NCI-H82 (cell line): Measurements from ENCODE around the gene DERL3.
"Not testable (repeated sequence)": the region's sequence is repeated elsewhere in the genome, so short reads cannot be mapped to it uniquely, and the experiment has no call there.

Source experiments
- DNase-seq: peaks from one replicate; lab custom pipeline; 2025; lab: John Stamatoyannopoulos, UW

The DERL3 gene

GRCh38 chr22:23838681-23839468 is at the start of gene DERL3:
Gene DERL3 (minus strand): TSS chr22:23839006. CDS start chr22:23838987, 19 bp downstream.
- DNase-seq: no peak

- peak; percentile 51 for DNase-seq
Measured at GRCh38 chr22:23884140-23884539, 45.3 kb upstream of the DERL3 start.

GRCh38 chr22:23883658-23884057 is 44.9 kb upstream of the DERL3 start:
- no peak for DNase-seq

DNA sequence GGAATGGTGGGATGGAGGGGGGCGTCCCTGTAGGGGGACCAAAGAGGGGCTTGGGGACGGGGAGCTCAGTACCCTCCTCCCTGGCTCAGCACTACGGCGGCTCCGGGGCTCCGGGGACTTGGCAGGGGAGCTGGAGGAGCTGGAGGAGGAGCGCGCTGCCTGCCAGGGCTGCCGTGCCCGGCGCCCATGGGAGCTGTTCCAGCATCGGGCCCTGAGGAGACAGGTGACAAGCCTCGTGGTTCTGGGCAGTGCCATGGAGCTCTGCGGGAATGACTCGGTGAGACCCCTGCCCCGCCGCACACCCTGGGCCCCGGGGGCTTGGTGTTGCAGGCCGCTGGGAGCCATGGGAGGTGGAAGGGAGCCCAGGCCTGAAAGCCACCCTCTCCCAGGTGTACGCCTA is 43.6 kb upstream of the DERL3 start:
- no peak for DNase-seq

DNA sequence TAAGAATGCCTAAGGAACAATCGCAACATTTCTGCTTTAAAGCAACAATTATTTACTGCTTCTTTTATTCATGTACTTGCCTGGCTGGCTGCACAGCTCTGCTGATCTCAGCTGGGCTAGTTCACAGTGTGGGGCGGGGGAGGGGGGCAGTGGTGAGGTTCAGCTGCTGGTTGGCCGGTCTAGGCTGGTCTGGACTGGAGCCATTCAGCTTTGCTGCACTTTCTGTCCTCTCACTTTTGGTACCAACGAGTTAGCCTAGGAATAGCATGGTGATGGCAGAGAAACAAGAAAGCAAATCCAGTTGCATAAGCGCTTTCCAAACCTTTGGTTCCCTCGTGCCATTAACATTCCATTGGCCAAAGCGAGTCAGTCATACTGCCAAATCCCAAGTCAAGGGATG is 39.4 kb upstream of the DERL3 start:
- no peak for DNase-seq

- no peak for DNase-seq
Measured at GRCh38 chr22:23877566-23877965, 38.8 kb upstream of the DERL3 start.

GRCh38 chr22:23875801-23876200 is 37.0 kb upstream of the DERL3 start:
- DNase-seq: no peak

DNA sequence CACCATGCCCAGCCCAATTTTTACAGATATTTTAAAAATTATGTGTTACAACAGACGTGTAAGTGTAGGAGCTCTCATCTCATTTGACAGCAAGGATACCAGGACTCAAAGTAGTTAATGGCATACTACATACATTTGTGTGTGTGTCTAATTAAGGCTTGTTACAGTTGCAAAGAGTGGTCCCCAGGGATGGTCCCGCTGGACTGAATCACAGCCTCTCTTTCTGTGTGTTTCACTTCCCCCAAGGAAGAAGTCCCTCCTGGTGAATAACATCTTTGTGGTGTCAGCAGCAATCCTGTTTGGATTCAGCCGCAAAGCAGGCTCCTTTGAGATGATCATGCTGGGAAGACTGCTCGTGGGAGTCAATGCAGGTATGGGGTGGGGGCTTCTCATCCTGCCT is 36.1 kb upstream of the DERL3 start:
- no peak for DNase-seq

DNA sequence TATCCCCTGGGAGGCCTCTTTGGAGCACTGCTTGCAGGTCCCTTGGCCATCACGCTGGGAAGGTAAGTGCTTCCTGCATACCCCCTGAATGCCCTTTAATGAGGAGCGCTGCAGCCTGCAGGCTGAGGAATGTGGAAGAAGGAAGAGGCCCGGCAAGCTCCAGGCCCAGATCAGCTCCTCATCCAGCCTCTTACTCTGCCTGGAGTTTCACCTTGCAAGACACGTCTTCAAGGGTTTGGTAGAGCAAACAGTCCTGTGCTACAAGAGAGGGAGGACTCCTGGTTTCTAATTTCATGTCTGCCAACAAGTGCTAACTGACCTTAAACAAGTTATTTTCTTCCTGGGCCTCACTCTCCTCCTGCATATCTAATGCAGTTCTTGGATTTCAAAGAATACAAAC is 29.8 kb upstream of the DERL3 start:
- no peak for DNase-seq

- DNase-seq: not testable (repeated sequence)
Measured at GRCh38 chr22:23864499-23865154, 25.8 kb upstream of the DERL3 start.

DNA sequence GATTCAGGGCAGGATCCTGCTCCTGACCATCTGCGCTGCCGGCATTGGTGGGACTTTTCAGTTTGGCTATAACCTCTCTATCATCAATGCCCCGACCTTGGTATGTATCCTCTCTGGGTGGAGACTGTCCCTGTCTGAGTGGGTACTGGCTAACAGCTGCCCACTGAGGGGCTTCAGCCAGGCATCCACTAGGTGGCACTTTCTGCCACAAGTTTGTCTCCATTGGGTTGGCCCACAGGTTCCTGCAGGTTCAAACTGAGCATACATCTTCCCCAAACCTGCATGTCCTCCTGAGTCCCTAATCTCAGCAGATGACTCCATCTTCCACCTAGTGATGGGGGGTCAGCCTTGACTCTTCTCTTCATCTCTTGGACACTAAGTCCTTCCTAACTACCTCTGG is 23.3 kb upstream of the DERL3 start:
- DNase-seq: peak; percentile 73

- not testable (repeated sequence) for DNase-seq
Measured at GRCh38 chr22:23860187-23860586, 21.4 kb upstream of the DERL3 start.

GRCh38 chr22:23859201-23859600 is 20.4 kb upstream of the DERL3 start:
- no peak for DNase-seq

- no peak for DNase-seq
Measured at GRCh38 chr22:23858484-23858815, 19.6 kb upstream of the DERL3 start.

DNA sequence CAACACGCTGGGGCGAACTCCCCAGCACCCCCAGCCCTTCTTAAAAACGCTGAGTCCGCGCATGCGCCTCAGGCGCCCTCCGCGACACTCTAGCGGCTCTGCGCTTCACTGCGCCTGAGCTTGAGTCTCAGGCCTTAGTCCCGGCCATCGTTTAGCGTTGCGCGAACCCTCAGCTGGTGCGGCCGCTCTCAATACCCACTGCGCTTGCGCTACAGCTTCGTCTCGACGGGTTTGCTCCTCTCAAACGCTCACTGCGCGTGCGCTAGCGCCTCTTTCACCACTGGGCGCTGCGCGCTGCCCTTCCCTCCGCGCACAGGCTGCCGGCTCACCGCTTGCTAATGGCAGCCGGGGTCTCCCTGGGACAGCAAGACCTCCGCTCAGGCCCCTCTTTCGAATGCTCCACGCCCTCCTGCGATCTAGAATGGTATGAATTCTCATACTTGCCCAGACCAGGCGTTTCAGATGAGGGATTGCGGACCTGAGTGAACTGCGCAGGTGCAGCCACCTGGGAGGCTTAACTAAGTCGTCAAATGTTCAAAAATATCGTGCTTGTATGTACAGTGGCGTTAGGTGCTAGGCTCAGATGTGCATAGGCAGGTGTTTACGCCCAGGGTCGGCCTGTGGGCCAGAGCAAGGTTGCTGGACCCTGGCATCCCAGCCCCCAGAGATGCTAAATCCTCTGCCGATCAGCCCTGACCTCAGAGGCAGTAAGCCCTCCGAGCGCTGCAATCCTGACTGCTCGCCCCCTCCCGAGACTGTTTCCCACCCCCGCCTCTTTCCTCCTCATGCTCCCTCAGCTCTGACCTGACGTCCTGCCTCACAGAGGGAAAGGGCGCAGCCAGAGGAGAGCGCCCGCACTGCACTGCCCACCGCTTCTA is 19.0 kb upstream of the DERL3 start, which contains the start of gene SLC2A11:
TSS of gene SLC2A11 (plus strand) at position 270 of the 878 bp plus-strand sequence. CDS start at position 395, 125 bp downstream.
- peak; percentile 99 for DNase-seq

DNA sequence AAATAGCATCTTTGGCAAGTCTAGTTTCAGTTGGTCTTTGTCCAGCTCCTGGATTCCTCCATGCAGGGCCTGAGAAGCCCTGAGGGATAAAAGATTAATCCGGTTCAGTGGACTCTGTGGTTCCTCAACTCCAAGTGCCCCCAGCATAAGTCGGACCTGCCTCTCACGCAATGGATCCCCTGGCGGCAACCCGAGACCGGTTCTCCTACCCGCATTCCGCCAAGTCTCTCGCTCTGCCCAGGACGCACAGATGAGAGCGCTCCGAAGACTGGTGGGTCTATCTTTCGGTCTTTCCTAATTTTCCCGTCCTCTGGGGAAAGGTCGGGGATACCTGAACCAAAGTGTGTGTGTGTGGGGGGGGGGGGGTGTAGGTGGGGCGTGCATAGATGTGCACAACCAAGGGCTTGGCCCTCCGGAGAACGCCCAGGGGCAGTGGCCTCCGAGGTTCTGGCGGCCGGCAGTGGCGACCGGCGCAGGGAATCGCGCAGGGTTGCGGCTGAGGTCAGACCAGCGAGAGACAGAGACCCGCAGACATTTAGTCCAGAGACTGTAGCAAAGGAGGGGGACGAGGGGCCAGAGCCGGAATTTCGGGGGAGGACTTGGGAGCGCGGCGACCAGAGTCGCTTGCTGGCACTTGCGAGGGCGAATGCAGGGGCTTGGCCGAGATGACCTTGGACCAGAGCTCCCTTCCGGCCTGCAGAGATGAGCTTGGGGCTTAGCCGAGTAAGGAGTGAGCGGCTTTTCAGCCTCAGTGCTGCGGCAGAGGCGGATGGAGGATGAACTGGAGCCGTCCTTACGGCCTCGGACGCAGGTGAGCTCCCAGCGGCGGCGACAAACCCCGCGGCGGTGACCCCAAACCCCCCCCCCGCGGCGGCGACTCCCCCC is 18.2 kb upstream of the DERL3 start:
- peak; percentile 85 for DNase-seq

GRCh38 chr22:23850136-23850611 is 11.4 kb upstream of the DERL3 start:
- no peak for DNase-seq

GRCh38 chr22:23849009-23850006 is 10.5 kb upstream of the DERL3 start:
- peak; percentile 82 for DNase-seq

GRCh38 chr22:23847991-23848864 is 9.4 kb upstream of the DERL3 start:
- no peak for DNase-seq
